GM21367 (cell line): ENCODE measurements around the gene KIF5A.

ENCODE experiments used
- ATAC-seq: cut with Tn5 transposase; IDR thresholded peaks from one replicate; pipeline ENCODE4 v1.9.1; 2021; ENCODE audit not compliant: unreplicated experiment

KIF5A gene

GRCh38 chr12:57604992-57605810 is 55.4 kb downstream of the KIF5A start:
- ATAC-seq: no peak

- no peak for ATAC-seq
Measured at GRCh38 chr12:57605811-57606311, 56.0 kb downstream of the KIF5A start.

DNA sequence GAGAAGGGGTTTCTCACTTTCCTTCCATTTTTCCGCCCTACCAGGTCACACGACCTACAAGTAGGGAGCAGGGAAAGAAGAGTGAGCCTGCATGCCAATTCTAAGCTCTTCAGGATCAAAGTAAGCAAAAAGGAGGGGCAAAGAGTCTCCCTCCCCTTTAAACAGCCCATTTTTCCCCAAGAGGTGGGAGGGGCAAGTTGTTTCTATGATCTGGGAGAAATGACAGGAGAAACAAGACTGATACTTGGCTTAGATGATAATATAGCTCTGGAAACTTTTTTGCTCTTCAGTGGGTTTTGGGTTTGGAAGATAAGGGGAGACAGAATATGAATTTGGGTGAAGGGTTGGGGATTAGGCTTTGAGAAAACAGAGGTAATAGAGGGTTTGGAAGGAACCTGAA is 56.6 kb downstream of the KIF5A start:
- no peak for ATAC-seq

DNA sequence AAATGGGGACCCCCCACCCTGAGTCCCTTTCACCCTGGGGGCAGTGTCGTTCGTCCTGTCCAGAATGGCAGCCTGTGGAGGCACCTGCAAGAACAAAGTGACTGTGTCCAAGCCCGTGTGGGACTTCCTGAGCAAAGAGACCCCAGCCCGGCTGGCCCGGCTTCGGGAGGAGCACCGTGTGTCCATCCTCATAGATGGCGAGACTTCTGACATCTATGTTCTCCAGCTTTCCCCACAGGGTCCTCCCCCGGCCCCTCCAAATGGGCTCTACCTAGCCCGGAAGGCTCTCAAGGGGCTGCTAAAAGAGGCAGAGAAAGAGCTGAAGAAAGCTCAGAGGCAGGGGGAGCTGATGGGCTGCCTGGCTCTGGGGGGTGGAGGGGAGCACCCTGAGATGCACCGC is 57.0 kb downstream of the KIF5A start:
- no peak for ATAC-seq

DNA sequence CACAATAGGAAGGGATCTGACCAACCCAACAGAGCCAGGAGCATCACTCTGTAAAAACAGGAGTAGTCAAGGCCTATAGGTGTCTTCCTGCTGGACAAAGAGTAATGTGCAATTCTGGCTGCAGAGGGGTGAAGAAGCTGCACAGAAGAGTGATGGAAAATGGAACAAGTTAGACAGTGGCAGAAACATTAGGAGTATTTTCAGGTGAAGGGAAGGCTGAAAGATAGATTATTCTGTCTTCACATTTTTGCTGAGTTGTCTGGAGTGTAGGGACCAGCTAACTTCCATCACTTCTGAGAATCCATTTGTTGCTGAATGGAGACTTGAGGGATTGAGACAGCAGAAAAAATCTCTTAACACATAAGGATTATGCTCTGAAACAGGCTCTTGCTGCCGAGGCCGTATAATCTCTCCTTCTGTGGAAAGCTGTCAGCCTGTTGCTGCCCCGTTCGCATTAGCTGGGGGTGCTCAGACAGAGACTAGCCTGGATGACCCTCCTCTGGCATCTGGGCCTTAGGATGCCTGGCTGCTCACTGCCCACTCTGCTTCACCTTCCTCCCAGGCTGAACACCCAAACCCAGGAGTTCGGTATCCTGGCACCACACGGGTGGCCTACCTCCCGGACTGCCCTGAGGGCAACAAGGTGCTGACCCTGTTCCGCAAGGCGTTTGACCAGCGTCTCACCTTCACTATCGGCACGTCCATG is 58.3 kb downstream of the KIF5A start:
- ATAC-seq: no peak

DNA sequence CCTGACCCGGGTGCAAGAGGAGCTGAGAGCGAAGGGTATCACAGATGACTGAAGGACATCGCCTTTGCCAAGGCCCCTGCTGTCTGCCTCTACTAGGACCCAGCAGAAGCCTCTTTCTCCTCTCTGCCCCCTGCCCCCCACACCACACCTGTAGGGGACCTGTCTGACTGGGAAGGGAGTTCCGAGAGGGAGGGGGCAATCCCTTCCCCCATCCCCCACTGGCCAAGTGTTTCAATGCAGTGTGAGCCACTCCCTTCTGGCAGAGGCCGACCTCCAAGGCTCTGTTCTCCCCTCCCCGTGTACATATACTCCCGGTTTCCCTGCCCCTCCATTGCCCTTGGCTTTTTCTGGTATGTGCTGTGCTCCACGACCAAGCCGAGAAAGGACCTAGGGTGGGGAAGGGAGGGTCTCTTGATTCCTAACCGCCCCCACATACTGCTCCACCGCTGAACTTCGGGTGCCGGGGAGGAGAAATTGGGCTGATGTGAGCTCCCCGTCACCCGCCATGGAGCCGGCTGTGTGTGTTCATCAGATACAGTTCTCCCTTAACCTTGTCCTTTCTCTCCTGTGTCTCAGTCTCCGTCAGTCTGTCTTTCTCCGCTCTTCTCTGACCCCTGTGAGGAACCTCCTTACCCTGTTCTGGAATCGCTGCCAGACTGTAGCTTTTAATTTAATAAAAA is 59.4 kb downstream of the KIF5A start:
- no peak for ATAC-seq

DNA sequence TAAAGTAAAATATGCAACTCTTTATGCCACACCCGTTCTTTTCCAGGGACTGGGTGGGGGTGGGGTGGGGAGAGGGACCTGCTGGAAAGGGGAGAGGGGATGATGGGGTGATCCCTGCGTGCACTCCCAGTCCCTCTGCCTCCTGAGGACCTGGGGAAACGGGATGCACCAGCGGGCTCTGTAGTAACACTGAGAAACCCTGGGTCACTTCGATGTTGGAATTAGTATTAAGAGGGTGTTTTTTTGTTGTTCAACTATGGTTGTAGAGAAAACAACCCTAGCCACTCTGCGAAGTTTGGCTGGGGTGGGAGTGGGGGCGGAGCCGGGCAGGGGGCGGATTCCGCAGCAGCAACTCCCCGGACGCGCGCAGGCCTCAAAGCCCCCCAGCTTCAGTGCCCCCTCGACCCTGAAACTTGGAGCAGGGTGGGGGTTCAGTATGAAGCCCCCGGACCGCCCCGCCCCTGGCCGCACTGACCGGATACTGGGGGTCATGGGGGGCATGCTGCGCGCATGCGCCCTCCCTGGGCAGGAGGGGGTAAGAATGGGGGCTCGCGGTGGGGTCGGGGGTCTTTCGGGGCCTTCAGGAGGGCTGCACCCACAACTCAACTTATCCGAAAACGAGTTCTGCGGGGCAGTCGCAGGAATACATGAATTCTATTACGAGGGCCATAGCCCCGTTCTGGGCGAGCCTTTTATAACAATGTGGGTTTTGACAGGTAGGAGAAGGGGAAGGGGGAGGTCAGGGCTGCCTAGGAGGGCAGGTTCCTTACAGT is 60.1 kb downstream of the KIF5A start:
- no peak for ATAC-seq

- no peak for ATAC-seq
Measured at GRCh38 chr12:57610554-57611107, 60.8 kb downstream of the KIF5A start.

DNA sequence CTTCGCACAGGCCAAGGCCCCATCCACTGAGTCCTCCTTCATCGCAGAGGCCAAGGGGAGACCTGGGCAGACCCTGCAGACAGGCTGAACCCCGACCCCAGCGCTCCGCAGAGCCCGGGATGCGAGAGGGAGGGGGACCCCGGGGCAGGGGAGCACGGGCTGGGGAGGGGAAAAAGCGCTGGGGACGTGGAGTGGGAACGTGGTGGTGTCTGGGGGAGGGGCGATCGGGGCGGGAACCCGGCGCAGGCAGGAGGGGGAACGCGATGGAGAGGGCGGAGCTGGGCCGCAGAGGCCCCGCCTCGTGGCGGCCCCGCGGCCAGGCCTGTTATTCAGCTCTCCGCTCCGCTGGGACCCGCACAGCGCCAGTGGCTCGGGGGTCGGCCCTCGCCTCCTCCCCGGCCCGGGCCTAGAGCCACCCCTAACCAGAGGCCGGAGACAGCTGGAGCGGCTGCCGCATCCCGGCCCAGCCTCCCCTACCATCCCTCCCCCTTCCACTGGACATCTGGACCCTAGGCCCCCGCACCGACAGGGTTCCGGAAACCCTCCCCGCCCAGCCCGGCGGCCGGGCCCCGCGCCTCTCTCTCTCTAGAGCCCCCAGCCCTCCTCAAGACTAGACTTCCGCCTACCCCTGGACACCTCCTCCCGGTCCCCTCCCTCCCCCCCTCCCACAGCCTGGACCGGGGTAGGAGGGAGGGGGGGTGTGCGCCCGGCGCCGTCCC is 61.4 kb downstream of the KIF5A start, which contains the start of gene ARHGEF25:
Gene ARHGEF25, plus strand, starts transcription at position 328 of the 719 bp plus-strand sequence. CDS start 460 bp downstream, outside the sequence.
- no peak for ATAC-seq

GRCh38 chr12:57611827-57612710 is 62.2 kb downstream of the KIF5A start:
- ATAC-seq: no peak

- no peak for ATAC-seq
Measured at GRCh38 chr12:57612711-57613426, 63.0 kb downstream of the KIF5A start.

DNA sequence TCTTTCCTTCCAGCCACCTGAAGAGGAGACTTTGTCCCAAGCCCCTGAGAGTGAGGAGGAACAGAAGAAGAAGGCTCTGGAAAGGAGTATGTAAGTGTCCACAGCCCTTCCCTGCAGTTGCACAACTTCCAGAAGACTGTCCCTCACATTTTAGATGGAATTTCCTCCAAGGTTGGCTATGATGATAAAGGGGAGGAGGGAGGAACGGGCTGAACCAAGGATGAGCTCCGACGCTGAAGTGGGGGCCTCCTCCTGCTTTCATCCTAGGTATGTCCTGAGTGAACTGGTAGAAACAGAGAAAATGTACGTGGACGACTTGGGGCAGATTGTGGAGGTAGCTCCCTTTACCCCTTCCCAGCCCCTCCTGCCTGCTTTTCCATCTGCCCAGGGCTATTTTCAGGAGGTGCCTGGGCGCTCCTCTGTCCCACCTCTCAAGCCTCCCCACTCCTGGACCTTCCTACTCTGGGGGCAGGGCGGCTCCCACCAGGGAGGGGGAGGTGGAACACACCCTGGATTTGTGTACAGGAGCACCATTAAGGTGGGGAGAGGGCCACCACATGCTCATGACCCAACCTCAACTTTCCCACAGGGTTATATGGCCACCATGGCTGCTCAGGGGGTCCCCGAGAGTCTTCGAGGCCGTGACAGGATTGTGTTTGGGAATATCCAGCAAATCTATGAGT is 63.7 kb downstream of the KIF5A start:
- no peak for ATAC-seq

DNA sequence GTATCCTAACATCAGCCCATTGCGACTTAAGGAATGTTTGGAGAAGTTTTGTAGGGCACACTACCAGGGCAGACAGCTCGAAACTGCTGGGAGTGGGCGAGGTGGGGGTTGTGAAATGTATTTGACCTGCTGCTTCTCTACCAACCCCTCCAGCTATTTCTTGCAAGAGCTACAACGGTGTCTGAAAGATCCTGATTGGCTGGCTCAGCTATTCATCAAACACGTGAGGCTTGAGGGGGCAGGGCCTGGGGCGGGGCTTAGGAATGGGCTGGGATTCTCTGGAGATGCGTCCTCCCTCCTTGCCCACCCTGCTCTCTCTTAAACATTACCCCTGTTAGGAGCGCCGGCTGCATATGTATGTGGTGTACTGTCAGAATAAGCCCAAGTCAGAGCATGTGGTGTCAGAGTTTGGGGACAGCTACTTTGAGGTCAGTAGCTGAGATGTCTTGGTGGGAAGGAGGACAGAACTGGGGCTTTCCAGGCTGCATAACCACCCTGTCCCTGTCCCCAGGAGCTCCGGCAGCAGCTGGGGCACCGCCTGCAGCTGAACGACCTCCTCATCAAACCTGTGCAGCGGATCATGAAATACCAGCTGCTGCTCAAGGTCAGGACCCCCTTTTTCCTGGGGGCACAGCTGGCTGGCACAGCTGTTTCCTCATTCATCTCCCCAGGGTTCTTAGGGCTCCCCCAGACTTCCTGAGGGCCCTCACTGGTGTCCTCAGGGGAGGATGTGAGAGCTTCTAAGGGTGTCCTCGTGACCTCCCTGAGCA is 64.5 kb downstream of the KIF5A start:
- peak; percentile 40 for ATAC-seq

GRCh38 chr12:57614948-57615500 is 65.2 kb downstream of the KIF5A start:
- no peak for ATAC-seq

- no peak for ATAC-seq
Measured at GRCh38 chr12:57615637-57616036, 65.8 kb downstream of the KIF5A start.

DNA sequence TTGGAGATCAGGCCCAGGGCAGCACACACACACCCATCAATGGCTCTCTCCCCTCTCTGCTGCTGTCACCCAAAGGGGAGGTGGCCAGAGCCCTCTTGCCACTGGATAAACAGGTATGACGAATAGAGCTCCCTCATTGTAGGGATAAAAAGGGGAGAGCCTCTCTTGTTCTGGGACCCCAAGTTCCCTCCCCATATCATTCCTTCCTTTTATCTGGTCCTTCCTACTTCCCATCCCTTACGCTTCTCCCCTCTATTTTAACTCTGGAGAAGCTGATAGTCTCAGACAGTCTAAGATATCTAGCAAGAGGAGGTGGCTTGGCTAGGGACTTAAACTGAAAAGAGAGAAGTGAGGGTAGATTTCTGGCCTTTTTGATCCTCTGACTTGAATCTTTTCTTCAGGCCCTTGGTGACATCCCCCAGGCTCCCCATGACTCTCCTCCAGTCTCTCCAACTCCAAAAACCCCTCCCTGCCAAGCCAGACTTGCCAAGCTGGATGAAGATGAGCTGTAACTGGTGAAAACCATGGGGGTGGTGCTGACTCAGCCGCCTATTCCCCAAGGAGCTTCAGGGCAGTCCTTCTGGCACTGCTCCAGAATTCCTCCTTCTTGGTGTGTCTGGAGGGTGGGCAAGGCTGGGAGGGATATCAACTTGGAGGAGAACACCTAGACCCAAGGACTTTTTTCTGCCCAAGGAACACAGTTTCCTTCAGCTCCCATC is 66.7 kb downstream of the KIF5A start:
- no peak for ATAC-seq
